Upper lobe of right lung (tissue), 1 donor: ENCODE measurements around the gene CCNB1IP1. TPM values are rescaled to one million over a fixed set of nuclear protein-coding genes. Genes with fewer than 3 reads are reported as not detected.

Experiments
- ATAC-seq: fragments of 200-7000 bp; cut with Tn5 transposase; one replicate; pipeline ENCODE4 v1.9.1; 2020; ENCODE audit warnings: mild to moderate bottlenecking, moderate library complexity
- DNase-seq: peaks from one replicate; pipeline ENCODE4 v3.0.0-alpha.2; 2020
- H3K27ac ChIP-seq: fragments of 200-600 bp; one replicate; pipeline ENCODE4 v1.8.0; 2022
- H3K27me3 ChIP-seq: fragments of 200-600 bp; one replicate; pipeline ENCODE4 v1.8.0; 2022; ENCODE audit warnings: mild to moderate bottlenecking
- H3K36me3 ChIP-seq: fragments of 200-600 bp; one replicate; pipeline ENCODE4 v1.8.0; 2022
- H3K4me1 ChIP-seq: fragments of 200-600 bp; one replicate; pipeline ENCODE4 v1.8.0; 2022
- H3K4me3 ChIP-seq: fragments of 200-600 bp; one replicate; pipeline ENCODE4 v1.8.0; 2022; ENCODE audit warnings: mild to moderate bottlenecking
- H3K9me3 ChIP-seq: fragments of 200-600 bp; one replicate; pipeline ENCODE4 v1.8.0; 2022
- CTCF ChIP-seq: fragments of 200-600 bp; IDR thresholded peaks from one replicate; pipeline ENCODE4 v1.8.0; 2022; ENCODE audit warnings: antibody characterized with exemption
- intact Hi-C: fragments of 100-400 bp; cut with DNase I; formaldehyde crosslinking; loops from one replicate; pipeline ENCODE4 v1.11.0; 2022
- total RNA-seq: library from RNA; stranded (reverse); fragmentation: NEBNext Ultra II Directional; extraction: Animal tissue kit (Norgen Biotek cat#: 25700); gene quantifications from one replicate; pipeline ENCODE4 v1.2.1, GENCODE V29; 2021
- donor health status: DM: no; HTN: yes; CAD: no; lungs with severe emphysema.

The CCNB1IP1 gene
- total RNA-seq, 1 donor from 2014 or later = 37.9 TPM

GRCh38 chr14:20356422-20356821 lies 23.3 kb upstream of the CCNB1IP1 start:
- Histone ChIP-seq H3K9me3 (no peaks in the 10 kb centered on the region), H3K27me3 (no peaks in the 10 kb centered on the region), H3K4me3 (no peak overlapping the region), H3K36me3 (peaks cover 76% of the 10 kb centered on the region), H3K27ac (no peak overlapping the region), H3K4me1 (no peaks in the 10 kb centered on the region)
- ATAC-seq (no peak), DNase-seq (no peak)
- TF ChIP-seq CTCF = no peak
- intact Hi-C loops = no loop called here

DNA sequence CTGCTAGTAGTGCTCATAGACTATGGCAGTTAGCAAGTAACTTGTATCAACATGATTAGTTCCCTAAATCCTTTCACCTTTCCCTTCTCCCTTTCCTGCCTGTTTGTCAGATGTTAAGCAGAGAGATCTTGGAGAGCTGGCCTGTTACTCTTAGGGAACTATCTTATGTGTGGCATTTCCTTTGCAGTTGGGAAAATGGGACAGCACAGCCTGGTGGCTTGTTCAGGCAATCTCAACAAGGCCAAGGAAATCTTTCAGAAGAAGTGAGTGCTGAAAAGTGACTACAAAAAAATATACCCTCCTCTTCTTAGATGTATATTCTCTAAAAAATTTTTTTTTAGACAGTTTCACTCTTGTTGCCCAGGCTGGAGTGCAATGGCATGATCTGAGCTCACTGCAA lies 17.8 kb upstream of the CCNB1IP1 start:
- ATAC-seq (no peak), DNase-seq (no peak)
- no peaks in the 10 kb centered on the region for H3K4me1 ChIP-seq
- no peaks in the 10 kb centered on the region for H3K9me3 ChIP-seq
- H3K27ac ChIP-seq = no peak overlapping the region
- intact Hi-C loops = no loop called here
- H3K4me3 ChIP-seq = no peak overlapping the region
- H3K27me3 ChIP-seq = no peaks in the 10 kb centered on the region
- peaks cover 93% of the 10 kb centered on the region for H3K36me3 ChIP-seq
- no peak for TF ChIP-seq CTCF

GRCh38 chr14:20350282-20350681 lies 17.2 kb upstream of the CCNB1IP1 start:
- Histone ChIP-seq H3K27ac (no peak overlapping the region), H3K4me1 (no peaks in the 10 kb centered on the region), H3K9me3 (no peaks in the 10 kb centered on the region), H3K36me3 (peaks cover 93% of the 10 kb centered on the region), H3K4me3 (no peak overlapping the region), H3K27me3 (no peaks in the 10 kb centered on the region)
- no peak for DNase-seq
- ATAC-seq = no peak
- intact Hi-C loops = no loop called here
- TF ChIP-seq CTCF = no peak

- intact Hi-C loops = no loop called here
- H3K36me3 ChIP-seq = peaks cover 72% of the 10 kb centered on the region
Observed at GRCh38 chr14:20347747-20348146, 14.7 kb upstream of the CCNB1IP1 start.

DNA sequence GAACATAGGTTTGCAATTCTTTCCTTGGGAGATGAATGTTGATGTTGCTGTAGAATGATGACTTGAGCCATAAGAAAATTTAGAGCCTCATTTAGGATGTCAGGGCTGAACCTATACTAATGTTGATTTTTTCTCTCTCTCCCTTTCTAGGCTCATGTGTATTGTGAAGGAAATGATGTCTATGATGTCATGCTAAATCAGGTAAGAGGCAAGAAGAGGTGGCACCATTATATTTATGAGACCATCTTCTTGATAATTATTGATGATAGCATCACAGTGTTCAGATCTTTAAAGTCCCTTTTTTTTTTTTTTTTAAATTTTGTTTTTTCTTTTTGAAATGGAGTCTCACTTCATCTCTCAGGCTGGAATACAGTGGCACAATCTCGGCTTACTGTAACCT lies 13.6 kb upstream of the CCNB1IP1 start:
- no peak for DNase-seq
- Histone ChIP-seq H3K27ac (no peak overlapping the region), H3K4me3 (no peak overlapping the region), H3K9me3 (no peaks in the 10 kb centered on the region), H3K36me3 (peaks cover 62% of the 10 kb centered on the region), H3K4me1 (peaks cover 3% of the 10 kb centered on the region), H3K27me3 (no peaks in the 10 kb centered on the region)
- no peak for TF ChIP-seq CTCF
- ATAC-seq = no peak
- intact Hi-C loops = no loop called here

More at GRCh38 chr14:20347747-20348146, 14.7 kb upstream of the CCNB1IP1 start:
- no peak for ATAC-seq
- Histone ChIP-seq H3K27me3 (no peaks in the 10 kb centered on the region), H3K9me3 (no peaks in the 10 kb centered on the region), H3K4me3 (no peak overlapping the region), H3K4me1 (peaks cover 3% of the 10 kb centered on the region), H3K27ac (no peak overlapping the region)
- no peak for TF ChIP-seq CTCF
- DNase-seq = no peak

DNA sequence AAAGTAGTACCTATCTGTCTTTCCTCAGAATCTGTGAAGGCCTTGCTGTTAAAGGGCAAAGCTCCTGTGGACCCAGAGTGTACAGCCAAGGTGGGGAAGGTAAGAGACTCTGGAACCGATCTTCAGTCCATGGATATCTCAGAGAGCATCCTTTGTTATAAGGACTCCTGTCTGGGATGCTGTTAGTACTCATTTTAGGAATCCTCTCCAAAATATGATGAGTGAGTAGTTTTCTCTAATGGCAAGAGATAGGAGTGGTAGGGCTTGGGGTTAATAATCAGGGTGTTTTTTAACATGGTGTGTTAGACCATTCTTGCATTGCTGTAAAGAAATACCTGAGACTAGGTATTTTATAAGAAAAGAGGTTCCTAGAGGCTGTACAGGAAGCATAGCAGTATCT lies 12.3 kb upstream of the CCNB1IP1 start:
- H3K36me3 ChIP-seq = peaks cover 48% of the 10 kb centered on the region
- intact Hi-C loops = no loop called here
- no peak for DNase-seq

More for the DNA sequence above, 12.3 kb upstream of the CCNB1IP1 start:
- TF ChIP-seq CTCF = no peak
- no peak overlapping the region for H3K27ac ChIP-seq
- H3K9me3 ChIP-seq = no peaks in the 10 kb centered on the region
- H3K4me1 ChIP-seq = peaks cover 3% of the 10 kb centered on the region
- H3K4me3 ChIP-seq = no peak overlapping the region
- no peaks in the 10 kb centered on the region for H3K27me3 ChIP-seq
- no peak for ATAC-seq
